ENCODE results near the gene KRT76. TPM values are rescaled to one million over a fixed set of nuclear protein-coding genes. Genes with fewer than 3 reads are reported as not detected.

Gene KRT76
- total and polyA plus RNA-seq, 2 donors (not counting 1 experiment from before 2014, with no cell fraction given): not detected

GRCh38 chr12:52806169-52806811, 29.1 kb upstream of the KRT76 start:
- H3K4me1 ChIP-seq (ENCODE audit: control insufficient read depth in 2 of 2, insufficient read depth in 2 of 2, low read length in 2 of 2): no peaks in the 10 kb centered on the region
- H3K36me3 ChIP-seq (replicated peaks in 1 of 2; ENCODE audit: control extremely low read depth in 1 of 2, control insufficient read depth in 1 of 2, extremely low read depth in 1 of 2, insufficient read depth in 2 of 2, low read length in 1 of 2): no peaks in the 10 kb centered on the region
- Mint-ChIP-seq H3K4me3 (no peak overlapping the region), H3K27ac (no peak overlapping the region), H3K4me1 (no peaks in the 10 kb centered on the region), H3K27me3 (peaks cover 34% of the 10 kb centered on the region), H3K9me3 (ENCODE audit: insufficient read depth) (no peaks in the 10 kb centered on the region)
- no peak overlapping the region for H3K27ac ChIP-seq (ENCODE audit: low read length in 2 of 2)
- no peaks in the 10 kb centered on the region for H3K79me2 ChIP-seq (ENCODE audit: control insufficient read depth, insufficient read depth, low read length)
- H3K4me2 ChIP-seq (replicated peaks; ENCODE audit: low read depth, low read length, poor library complexity, severe bottlenecking): no peak overlapping the region
- CTCF ChIA-PET: no interaction called here
- H3K4me3 ChIP-seq (ENCODE audit: control extremely low read depth in 1 of 5, extremely low read depth in 1 of 5, insufficient read depth in 1 of 5, low read depth in 2 of 5, low read length in 4 of 5): no peak overlapping the region
- H3K9me3 ChIP-seq (ENCODE audit: control extremely low read depth in 1 of 3, control insufficient read depth in 2 of 3, insufficient read depth in 1 of 3, low read length in 2 of 3): no peaks in the 10 kb centered on the region
- ATAC-seq (ENCODE audit: low read depth) (no peak), DNase-seq (no peak)
- WGBS (ENCODE audit: insufficient coverage): 100% methylated on average over 1 of the region's 3 CpGs
- POLR2A ChIA-PET: no interaction called here
- H3K27me3 ChIP-seq (replicated peaks in 1 of 4; ENCODE audit: control extremely low read depth in 1 of 4, control insufficient read depth in 3 of 4, insufficient read depth in 4 of 4, low read length in 3 of 4): peaks cover 0 to 2% (median 0%) of the 10 kb centered on the region in 4 experiments
- H3K9ac ChIP-seq (ENCODE audit: low read length): no peak overlapping the region
- intact Hi-C loops (cut with micrococcal nuclease): no loop called here
- H2AFZ ChIP-seq (ENCODE audit: insufficient read depth, low read depth, low read length, poor library complexity, severe bottlenecking): no peak overlapping the region
- no peak for TF ChIP-seq EZH2 (IDR thresholded peaks at IDR 0.05; ENCODE audit: borderline replicate concordance, insufficient read depth, low read depth, low read length, poor library complexity, severe bottlenecking)
- TF ChIP-seq CTCF (IDR thresholded peaks at IDR 0.05): no peak
- H4K20me1 ChIP-seq (ENCODE audit: control insufficient read depth, insufficient read depth, low read length, poor library complexity, severe bottlenecking): no peaks in the 10 kb centered on the region

GRCh38 chr12:52805739-52806138, 28.6 kb upstream of the KRT76 start:
- ChIA-PET POLR2A (no interaction called here), CTCF (no interaction called here)
- peaks cover 0 to 2% (median 0%) of the 10 kb centered on the region in 4 experiments for H3K27me3 ChIP-seq (replicated peaks in 1 of 4; ENCODE audit: control extremely low read depth in 1 of 4, control insufficient read depth in 3 of 4, insufficient read depth in 4 of 4, low read length in 3 of 4)
- no peaks in the 10 kb centered on the region for H3K36me3 ChIP-seq (replicated peaks in 1 of 2; ENCODE audit: control extremely low read depth in 1 of 2, control insufficient read depth in 1 of 2, extremely low read depth in 1 of 2, insufficient read depth in 2 of 2, low read length in 1 of 2)
- no peaks in the 10 kb centered on the region for H3K9me3 ChIP-seq (ENCODE audit: control extremely low read depth in 1 of 3, control insufficient read depth in 2 of 3, insufficient read depth in 1 of 3, low read length in 2 of 3)
- H3K9me3 Mint-ChIP-seq (ENCODE audit: insufficient read depth): no peaks in the 10 kb centered on the region
- H3K4me3 Mint-ChIP-seq: no peak overlapping the region
- no peak overlapping the region for H3K27ac Mint-ChIP-seq
- H4K20me1 ChIP-seq (ENCODE audit: control insufficient read depth, insufficient read depth, low read length, poor library complexity, severe bottlenecking): no peaks in the 10 kb centered on the region
- no peaks in the 10 kb centered on the region for H3K4me1 ChIP-seq (ENCODE audit: control insufficient read depth in 2 of 2, insufficient read depth in 2 of 2, low read length in 2 of 2)
- WGBS (ENCODE audit: insufficient coverage): 94% methylated on average over 3 of the region's 3 CpGs
- H3K27ac ChIP-seq (ENCODE audit: low read length in 2 of 2): no peak overlapping the region
- no peak for DNase-seq
- H2AFZ ChIP-seq (ENCODE audit: insufficient read depth, low read depth, low read length, poor library complexity, severe bottlenecking): no peak overlapping the region
- no peak overlapping the region for H3K4me3 ChIP-seq (ENCODE audit: control extremely low read depth in 1 of 5, extremely low read depth in 1 of 5, insufficient read depth in 1 of 5, low read depth in 2 of 5, low read length in 4 of 5)
- no peak overlapping the region for H3K9ac ChIP-seq (ENCODE audit: low read length)
- TF ChIP-seq CTCF (IDR thresholded peaks at IDR 0.05) (no peak), EZH2 (IDR thresholded peaks at IDR 0.05; ENCODE audit: borderline replicate concordance, insufficient read depth, low read depth, low read length, poor library complexity, severe bottlenecking) (no peak)
- H3K27me3 Mint-ChIP-seq: peaks cover 34% of the 10 kb centered on the region
- H3K4me1 Mint-ChIP-seq: no peaks in the 10 kb centered on the region
- intact Hi-C loops (cut with micrococcal nuclease): no loop called here
- ATAC-seq (ENCODE audit: low read depth): no peak
- H3K79me2 ChIP-seq (ENCODE audit: control insufficient read depth, insufficient read depth, low read length): no peaks in the 10 kb centered on the region
- no peak overlapping the region for H3K4me2 ChIP-seq (replicated peaks; ENCODE audit: low read depth, low read length, poor library complexity, severe bottlenecking)
